IMR-90 (cell line): ENCODE results near the gene CLIC4. TPM values are rescaled to one million over a fixed set of nuclear protein-coding genes. Genes with fewer than 3 reads are reported as not detected.

Source experiments
- ATAC-seq: fragments of 200-7000 bp; cut with Tn5 transposase; 2 replicates; pipeline ENCODE4 v1.9.1; 2020; ENCODE audit warnings: low read depth, mild to moderate bottlenecking, moderate library complexity
- BruUV-seq: library from RNA; stranded (reverse); fragments of 400-500 nt; replicated peaks from 2 replicates; lab custom pipeline; 2021; lab: Mats Ljungman, UMichigan
- CTCF ChIA-PET: fragments of 300-600 bp; formaldehyde crosslinking; extraction: SDS; loops from one replicate; lab custom pipeline; 2021; ENCODE audit warnings: antibody characterized with exemption; lab: Yijun Ruan, JAX
- POLR2A ChIA-PET: fragments of 300-600 bp; sonication (Branson Sonifier 250); formaldehyde crosslinking; loops from one replicate; lab custom pipeline; 2022; ENCODE audit warnings: antibody characterized with exemption; ENCODE audit not compliant: unreplicated experiment; lab: Charles Lee
- DNase-seq: peaks from one replicate; pipeline ENCODE4 v3.0.0; 2013
- H2AFZ ChIP-seq: replicated peaks from 2 replicates; pipeline ENCODE3; 2013; ENCODE audit warnings: low read length, mild to moderate bottlenecking; ENCODE audit not compliant: poor library complexity
- H2AK5ac ChIP-seq: 2 replicates; pipeline ENCODE4 v1.6.1; 2013; ENCODE audit warnings: low read depth, low read length, inconsistent platforms
- H2AK9ac ChIP-seq: replicated peaks from 2 replicates; pipeline ENCODE3; 2013; ENCODE audit warnings: mild to moderate bottlenecking, low read depth, low read length, moderate library complexity; ENCODE audit not compliant: poor library complexity
- H2BK120ac ChIP-seq: 2 replicates; pipeline ENCODE4 v1.6.1; 2013; ENCODE audit warnings: low read depth, low read length, inconsistent platforms
- H2BK15ac ChIP-seq: 3 replicates; pipeline ENCODE4 v1.6.1; 2013; ENCODE audit warnings: low read depth, low read length, inconsistent platforms
- H2BK20ac ChIP-seq: 2 replicates; pipeline ENCODE4 v1.6.1; 2013; ENCODE audit warnings: low read depth, mild to moderate bottlenecking, inconsistent platforms, low read length, moderate library complexity
- H2BK5ac ChIP-seq: 2 replicates; pipeline ENCODE4 v1.6.1; 2013; ENCODE audit warnings: mild to moderate bottlenecking, low read depth, low read length, inconsistent platforms; ENCODE audit not compliant: poor library complexity, severe bottlenecking
- H3K14ac ChIP-seq: replicated peaks from 2 replicates; pipeline ENCODE4 v1.6.1; 2013; ENCODE audit warnings: low read depth, low read length, inconsistent platforms
- H3K18ac ChIP-seq: 2 replicates; pipeline ENCODE4 v1.6.1; 2013; ENCODE audit warnings: low read depth, low read length, control low read depth
- H3K23ac ChIP-seq: 2 replicates; pipeline ENCODE4 v1.6.1; 2013; ENCODE audit warnings: low read depth, low read length, inconsistent platforms
- H3K27ac ChIP-seq: 2 replicates; pipeline ENCODE4 v1.5.1; 2013; ENCODE audit warnings: mild to moderate bottlenecking, control low read depth, low read length; ENCODE audit not compliant: insufficient read depth
- H3K27me3 ChIP-seq: 2 replicates; pipeline ENCODE4 v1.6.1; 2013; ENCODE audit warnings: low read length; ENCODE audit not compliant: control insufficient read depth, insufficient read depth
- H3K36me3 ChIP-seq: 2 replicates; pipeline ENCODE4 v1.6.1; 2013; ENCODE audit warnings: low read length, mixed read lengths; ENCODE audit not compliant: control insufficient read depth, insufficient read depth
- H3K4ac ChIP-seq: 2 replicates; pipeline ENCODE4 v1.6.1; 2013; ENCODE audit warnings: low read depth, low read length, inconsistent platforms
- H3K4me1 ChIP-seq: 2 replicates; pipeline ENCODE4 v1.6.1; 2013; ENCODE audit warnings: low read length, mixed read lengths; ENCODE audit not compliant: control insufficient read depth, insufficient read depth
- H3K4me2 ChIP-seq: 2 replicates; pipeline ENCODE4 v1.6.1; 2013; ENCODE audit warnings: low read depth, mild to moderate bottlenecking, control low read depth, low read length, moderate library complexity
- H3K4me3 ChIP-seq: 2 replicates; pipeline ENCODE4 v1.5.1; 2013; ENCODE audit warnings: low read depth, mild to moderate bottlenecking, control low read depth, low read length, moderate library complexity; ENCODE audit not compliant: insufficient read depth
- H3K56ac ChIP-seq: 2 replicates; pipeline ENCODE4 v1.6.1; 2013; ENCODE audit warnings: low read length, inconsistent platforms; ENCODE audit not compliant: insufficient read depth; ENCODE audit errors: extremely low read depth
- H3K79me1 ChIP-seq, 2 experiments: 2 replicates each; pipeline ENCODE4 v1.6.1; 2013; ENCODE audit warnings: low read length in 2 of 2, inconsistent platforms in 1 of 2, low read depth in 1 of 2
- H3K9ac ChIP-seq: 2 replicates; pipeline ENCODE4 v1.6.1; 2013; ENCODE audit warnings: low read depth, low read length, control low read depth
- H3K9me1 ChIP-seq: 2 replicates; pipeline ENCODE4 v1.6.1; 2013; ENCODE audit warnings: low read length, inconsistent platforms; ENCODE audit not compliant: insufficient read depth
- H3K9me3 ChIP-seq: 2 replicates; pipeline ENCODE4 v1.6.1; 2013; ENCODE audit warnings: low read length; ENCODE audit not compliant: control insufficient read depth, insufficient read depth
- H4K20me1 ChIP-seq: 2 replicates; pipeline ENCODE4 v1.6.1; 2013; ENCODE audit warnings: low read length, inconsistent platforms; ENCODE audit not compliant: insufficient read depth
- H4K5ac ChIP-seq: 2 replicates; pipeline ENCODE4 v1.6.1; 2013; ENCODE audit warnings: mild to moderate bottlenecking, low read depth, low read length, control low read depth
- H4K8ac ChIP-seq, 2 experiments: 2 replicates each; pipeline ENCODE4 v1.6.1; 2013; ENCODE audit warnings: low read depth in 2 of 2, low read length in 2 of 2, control low read depth in 1 of 2, inconsistent platforms in 1 of 2
- H4K91ac ChIP-seq: 2 replicates; pipeline ENCODE4 v1.6.1; 2013; ENCODE audit warnings: low read depth, low read length, inconsistent platforms; ENCODE audit not compliant: insufficient read depth
- POLR2A ChIP-seq: IDR thresholded peaks from 2 replicates; pipeline ENCODE4 v1.6.1; 2012; ENCODE audit warnings: mild to moderate bottlenecking, low read depth, low read length
- RAD21 ChIP-seq: IDR thresholded peaks from 2 replicates; pipeline ENCODE4 v1.6.1; 2012; ENCODE audit warnings: low read length, improper control_type of control experiment
- RFX5 ChIP-seq: IDR thresholded peaks from 2 replicates; pipeline ENCODE4 v1.8.0; 2012; ENCODE audit warnings: low read depth, mild to moderate bottlenecking, low read length, moderate library complexity
- dilution Hi-C: fragments of 300-500 bp; cut with HindIII; formaldehyde crosslinking; loops from one replicate; pipeline ENCODE4 v1.14.3; 2018; ENCODE audit warnings: low sequenced_read_pairs; ENCODE audit not compliant: unreplicated experiment
- in situ Hi-C: fragments of 300-500 bp; cut with MboI; formaldehyde crosslinking; loops from 3 replicates; pipeline ENCODE4 v1.14.3; 2019; ENCODE audit warnings: low sequenced_read_pairs, inconsistent platforms, mixed read lengths
- intact Hi-C: fragments of 100-400 bp; cut with micrococcal nuclease; formaldehyde crosslinking; loops from 2 replicates; pipeline ENCODE4 v1.10.0; 2022
- polyA plus RNA-seq, 3 experiments: library from polyadenylated mRNA; depleted of rRNA; stranded (reverse); fragments of >200 nt; gene quantifications; 2 replicates each; pipeline ENCODE4 v1.2.3, GENCODE V29; 2012; ENCODE audit warnings: low replicate concordance in 1 of 3
- total RNA-seq: library from RNA; depleted of rRNA; stranded (reverse); fragments of >200 nt; gene quantifications from 2 replicates; pipeline ENCODE4 v1.2.3, GENCODE V29; 2012

The CLIC4 gene
- total and polyA plus RNA-seq, 2 of the 4 experiments (the other 2 are of a cell fraction) = 242 to 392 TPM

- POLR2A ChIA-PET = no interaction called here
- Histone ChIP-seq H2BK20ac (no peak overlapping the region), H3K9ac (no peak overlapping the region), H3K14ac (no peak overlapping the region), H3K4me1 (no peaks in the 10 kb centered on the region), H3K27ac (no peak overlapping the region), H2BK5ac (no peak overlapping the region), H3K9me3 (peaks cover 2% of the 10 kb centered on the region; the same call in 1 of the 2 replicates), H3K56ac (no peak overlapping the region), H3K27me3 (peaks cover 12% of the 10 kb centered on the region), H2BK120ac (no peak overlapping the region), H3K4me3 (no peak overlapping the region), H3K79me1 (no peaks in the 10 kb centered on the region), H4K91ac (no peak overlapping the region), H4K5ac (no peak overlapping the region), H4K8ac (no peak overlapping the region), H2AK9ac (no peak overlapping the region), H3K4me2 (no peak overlapping the region), H3K18ac (no peak overlapping the region), H2AFZ (no peak overlapping the region), H3K36me3 (no peaks in the 10 kb centered on the region), H3K9me1 (no peaks in the 10 kb centered on the region), H4K20me1 (no peaks in the 10 kb centered on the region), H3K4ac (no peak overlapping the region), H3K23ac (no peak overlapping the region), H2BK15ac (no peak overlapping the region), H2AK5ac (no peak overlapping the region)
- intact Hi-C loops (no loop called here), dilution Hi-C loops (no loop called here), in situ Hi-C loops (no loop called here)
- CTCF ChIA-PET = no interaction called here
- no peak for ATAC-seq
- BruUV-seq = no TSS peak
- TF ChIP-seq RAD21 (no peak), RFX5 (no peak), POLR2A (no peak)
- DNase-seq = no peak
These were observed 139.5 kb downstream of the CLIC4 start for GRCh38 chr1:24884751-24885150.
